Measurements from ENCODE around the gene SND1.

SND1 gene

DNA sequence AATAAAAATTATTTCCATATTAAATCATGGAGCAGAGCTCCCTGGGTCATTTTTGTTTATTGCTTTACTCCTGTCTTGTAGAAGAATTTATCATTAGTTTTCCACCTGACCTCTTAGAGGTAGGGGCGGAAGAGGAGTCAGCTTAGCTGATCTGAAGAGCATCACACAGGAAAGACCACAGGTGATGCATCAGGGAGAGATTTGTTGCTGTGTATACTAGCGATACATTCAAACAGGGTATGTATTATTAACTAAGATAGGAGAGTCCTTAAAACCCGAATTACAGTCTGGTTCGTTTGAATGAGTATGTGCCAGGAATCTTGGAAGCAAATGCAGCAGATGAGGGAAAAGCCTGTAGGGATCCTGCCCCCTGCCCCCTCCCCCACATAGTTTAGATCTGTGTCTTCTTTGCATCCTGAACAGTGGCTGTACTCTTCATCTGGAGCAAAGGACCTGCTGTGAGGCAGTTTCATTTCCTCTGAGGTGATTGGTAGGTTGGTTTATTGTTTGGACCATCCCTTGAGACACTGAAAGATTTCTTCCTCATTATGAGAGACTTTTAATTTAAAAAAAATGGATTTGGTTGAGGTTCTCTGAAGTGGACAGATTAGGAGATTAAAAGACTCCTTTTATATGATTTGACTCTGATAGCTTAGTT, 177.0 kb downstream of the SND1 start:
- H3K4me3 ChIP-seq (replicated peaks; ENCODE audit: insufficient read depth, low read length) = no peak overlapping the region
- no peak for DNase-seq (ENCODE audit: low read depth in 1 of 2, low spot score in 1 of 2)
- TF ChIP-seq SPI1 (IDR thresholded peaks at IDR 0.05; ENCODE audit: borderline replicate concordance, low read depth) = no peak
- TF ChIP-seq GABPA (IDR thresholded peaks at IDR 0.05; ENCODE audit: low read depth) = no peak
- TF ChIP-seq, protein P1, sequence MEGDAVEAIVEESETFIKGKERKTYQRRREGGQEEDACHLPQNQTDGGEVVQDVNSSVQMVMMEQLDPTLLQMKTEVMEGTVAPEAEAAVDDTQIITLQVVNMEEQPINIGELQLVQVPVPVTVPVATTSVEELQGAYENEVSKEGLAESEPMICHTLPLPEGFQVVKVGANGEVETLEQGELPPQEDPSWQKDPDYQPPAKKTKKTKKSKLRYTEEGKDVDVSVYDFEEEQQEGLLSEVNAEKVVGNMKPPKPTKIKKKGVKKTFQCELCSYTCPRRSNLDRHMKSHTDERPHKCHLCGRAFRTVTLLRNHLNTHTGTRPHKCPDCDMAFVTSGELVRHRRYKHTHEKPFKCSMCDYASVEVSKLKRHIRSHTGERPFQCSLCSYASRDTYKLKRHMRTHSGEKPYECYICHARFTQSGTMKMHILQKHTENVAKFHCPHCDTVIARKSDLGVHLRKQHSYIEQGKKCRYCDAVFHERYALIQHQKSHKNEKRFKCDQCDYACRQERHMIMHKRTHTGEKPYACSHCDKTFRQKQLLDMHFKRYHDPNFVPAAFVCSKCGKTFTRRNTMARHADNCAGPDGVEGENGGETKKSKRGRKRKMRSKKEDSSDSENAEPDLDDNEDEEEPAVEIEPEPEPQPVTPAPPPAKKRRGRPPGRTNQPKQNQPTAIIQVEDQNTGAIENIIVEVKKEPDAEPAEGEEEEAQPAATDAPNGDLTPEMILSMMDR (IDR thresholded peaks at IDR 0.05; ENCODE audit: insufficient read depth, low read length) = no peak
- TF ChIP-seq POLR2AphosphoS5 (IDR thresholded peaks at IDR 0.05; ENCODE audit: low read depth) = no peak
- TF ChIP-seq, protein P2, sequence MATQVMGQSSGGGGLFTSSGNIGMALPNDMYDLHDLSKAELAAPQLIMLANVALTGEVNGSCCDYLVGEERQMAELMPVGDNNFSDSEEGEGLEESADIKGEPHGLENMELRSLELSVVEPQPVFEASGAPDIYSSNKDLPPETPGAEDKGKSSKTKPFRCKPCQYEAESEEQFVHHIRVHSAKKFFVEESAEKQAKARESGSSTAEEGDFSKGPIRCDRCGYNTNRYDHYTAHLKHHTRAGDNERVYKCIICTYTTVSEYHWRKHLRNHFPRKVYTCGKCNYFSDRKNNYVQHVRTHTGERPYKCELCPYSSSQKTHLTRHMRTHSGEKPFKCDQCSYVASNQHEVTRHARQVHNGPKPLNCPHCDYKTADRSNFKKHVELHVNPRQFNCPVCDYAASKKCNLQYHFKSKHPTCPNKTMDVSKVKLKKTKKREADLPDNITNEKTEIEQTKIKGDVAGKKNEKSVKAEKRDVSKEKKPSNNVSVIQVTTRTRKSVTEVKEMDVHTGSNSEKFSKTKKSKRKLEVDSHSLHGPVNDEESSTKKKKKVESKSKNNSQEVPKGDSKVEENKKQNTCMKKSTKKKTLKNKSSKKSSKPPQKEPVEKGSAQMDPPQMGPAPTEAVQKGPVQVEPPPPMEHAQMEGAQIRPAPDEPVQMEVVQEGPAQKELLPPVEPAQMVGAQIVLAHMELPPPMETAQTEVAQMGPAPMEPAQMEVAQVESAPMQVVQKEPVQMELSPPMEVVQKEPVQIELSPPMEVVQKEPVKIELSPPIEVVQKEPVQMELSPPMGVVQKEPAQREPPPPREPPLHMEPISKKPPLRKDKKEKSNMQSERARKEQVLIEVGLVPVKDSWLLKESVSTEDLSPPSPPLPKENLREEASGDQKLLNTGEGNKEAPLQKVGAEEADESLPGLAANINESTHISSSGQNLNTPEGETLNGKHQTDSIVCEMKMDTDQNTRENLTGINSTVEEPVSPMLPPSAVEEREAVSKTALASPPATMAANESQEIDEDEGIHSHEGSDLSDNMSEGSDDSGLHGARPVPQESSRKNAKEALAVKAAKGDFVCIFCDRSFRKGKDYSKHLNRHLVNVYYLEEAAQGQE (IDR thresholded peaks at IDR 0.05; ENCODE audit: insufficient replicate concordance, low read depth) = no peak
- no peak overlapping the region for H3K27ac ChIP-seq (replicated peaks)
- no peaks in the 10 kb centered on the region for H3K27me3 ChIP-seq (ENCODE audit: insufficient read depth, poor library complexity, severe bottlenecking)

DNA sequence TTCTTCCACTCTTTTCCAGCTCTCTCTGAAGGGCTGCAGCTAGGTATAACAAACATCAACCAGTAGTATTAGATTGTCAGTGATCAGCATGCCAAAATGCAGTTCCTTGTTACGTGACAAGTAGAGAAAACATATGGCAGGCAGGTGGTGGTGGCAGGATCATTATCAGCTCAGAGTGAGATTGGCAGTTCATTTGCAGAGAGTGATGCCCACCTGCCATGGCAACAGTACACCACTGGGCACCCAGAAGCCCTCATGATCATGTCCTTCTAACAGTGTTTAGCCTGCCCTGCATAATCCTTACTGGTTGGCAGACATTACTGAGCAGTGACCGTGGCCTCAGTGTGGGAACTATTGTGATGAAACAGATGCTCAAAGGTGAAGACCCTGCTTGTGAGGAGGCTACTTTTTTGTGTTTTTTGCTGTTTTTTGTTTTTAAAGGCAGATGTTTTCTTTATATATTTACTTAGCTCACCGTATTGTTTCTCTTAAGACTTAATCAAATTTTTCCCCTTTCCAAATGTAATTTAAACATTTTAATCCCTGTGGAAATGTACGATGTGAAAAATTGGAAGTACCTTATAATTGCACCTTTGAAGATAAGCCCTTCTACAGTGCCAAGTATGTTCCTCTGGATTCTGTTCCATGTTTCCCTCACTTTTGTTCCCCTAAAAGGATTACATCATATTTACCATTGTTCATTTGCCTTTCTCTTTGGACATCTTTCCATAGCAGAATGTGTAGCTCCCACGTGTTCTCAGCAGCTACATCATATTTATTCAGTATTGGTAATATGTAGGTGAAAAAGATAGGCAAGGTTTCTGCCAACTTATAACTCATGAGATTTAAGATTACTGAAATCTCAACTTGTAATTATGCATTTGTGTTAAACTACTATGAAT, 179.6 kb downstream of the SND1 start:
- Histone ChIP-seq H3K27ac (replicated peaks) (no peak overlapping the region), H3K4me3 (replicated peaks; ENCODE audit: insufficient read depth, low read length) (no peak overlapping the region), H3K27me3 (ENCODE audit: insufficient read depth, poor library complexity, severe bottlenecking) (no peaks in the 10 kb centered on the region)
- TF ChIP-seq, protein P1 (IDR thresholded peaks at IDR 0.05; ENCODE audit: insufficient read depth, low read length) = no peak
- TF ChIP-seq SPI1 (IDR thresholded peaks at IDR 0.05; ENCODE audit: borderline replicate concordance, low read depth) = no peak
- TF ChIP-seq POLR2AphosphoS5 (IDR thresholded peaks at IDR 0.05; ENCODE audit: low read depth) = no peak
- no peak for TF ChIP-seq GABPA (IDR thresholded peaks at IDR 0.05; ENCODE audit: low read depth)
- TF ChIP-seq, protein P2 (IDR thresholded peaks at IDR 0.05; ENCODE audit: insufficient replicate concordance, low read depth) = no peak
- no peak for DNase-seq (ENCODE audit: low read depth in 1 of 2, low spot score in 1 of 2)

DNA sequence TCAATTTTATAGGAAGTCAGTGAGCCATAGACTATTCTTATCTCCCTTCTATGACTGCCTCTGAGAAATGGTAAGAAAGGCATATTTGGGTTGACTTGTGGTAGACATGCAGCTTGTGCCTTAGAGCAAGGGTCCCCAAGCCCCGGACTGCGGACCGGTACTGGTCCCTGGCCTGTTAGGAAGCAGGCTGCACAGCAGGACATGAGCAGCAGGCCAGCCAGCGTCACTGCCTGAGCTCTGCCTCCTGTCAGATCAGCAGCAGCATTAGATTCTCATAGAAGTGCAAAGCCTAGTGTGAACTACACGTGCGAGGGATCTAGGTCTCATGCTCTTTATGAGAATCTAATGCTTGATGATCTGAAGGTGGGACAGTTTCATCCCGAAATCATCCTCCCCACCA, 180.6 kb downstream of the SND1 start:
- no peak for DNase-seq (ENCODE audit: low read depth in 1 of 2, low spot score in 1 of 2)
- H3K27me3 ChIP-seq (ENCODE audit: insufficient read depth, poor library complexity, severe bottlenecking) = no peaks in the 10 kb centered on the region
- no peak overlapping the region for H3K4me3 ChIP-seq (replicated peaks; ENCODE audit: insufficient read depth, low read length)
- H3K27ac ChIP-seq (replicated peaks) = no peak overlapping the region
- TF ChIP-seq GABPA (IDR thresholded peaks at IDR 0.05; ENCODE audit: low read depth) (no peak), SPI1 (IDR thresholded peaks at IDR 0.05; ENCODE audit: borderline replicate concordance, low read depth) (no peak), POLR2AphosphoS5 (IDR thresholded peaks at IDR 0.05; ENCODE audit: low read depth) (no peak)
- TF ChIP-seq, protein P1 (IDR thresholded peaks at IDR 0.05; ENCODE audit: insufficient read depth, low read length) = no peak
- TF ChIP-seq, protein P2 (IDR thresholded peaks at IDR 0.05; ENCODE audit: insufficient replicate concordance, low read depth) = no peak

Measured in HL-60 (cell line).